ENCODE data around the gene TRDN. TPM values are rescaled to one million over a fixed set of nuclear protein-coding genes. Genes with fewer than 3 reads are reported as not detected.
"Not testable (repeated sequence)": the region's sequence is repeated elsewhere in the genome, so short reads cannot be mapped to it uniquely, and the experiment has no call there.

Gene TRDN
- polyA plus RNA-seq, 3 donors = 2.6 to 3.0 (median 3.0) TPM

DNA sequence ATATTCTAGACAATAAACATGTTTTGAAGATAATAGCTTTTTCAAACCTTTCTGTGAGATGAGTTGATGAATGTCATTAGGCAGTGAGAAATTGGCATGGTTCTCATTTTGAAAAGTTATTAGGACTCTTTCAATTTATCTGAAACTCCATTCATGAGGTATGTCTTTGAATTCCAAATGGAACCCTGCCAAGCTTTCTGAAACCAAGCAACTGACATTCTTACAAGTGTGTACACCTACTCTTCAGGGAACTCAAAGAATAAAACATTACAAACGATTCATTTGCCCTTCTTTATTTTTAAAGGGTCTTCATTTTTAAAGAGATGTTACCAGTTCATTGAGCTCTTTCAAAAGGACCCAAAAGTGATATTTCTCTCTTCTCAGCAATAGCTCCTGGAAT lies 2.1 kb upstream of the TRDN start:
- DNase-seq (ENCODE audit: extremely low read depth in 1 of 11, low read depth in 9 of 11, low spot score in 4 of 11) = no peak

GRCh38 chr6:123636282-123636681 lies 468 bp downstream of the TRDN start:
- DNase-seq (ENCODE audit: extremely low read depth in 1 of 11, low read depth in 9 of 11, low spot score in 4 of 11) = no peak

DNA sequence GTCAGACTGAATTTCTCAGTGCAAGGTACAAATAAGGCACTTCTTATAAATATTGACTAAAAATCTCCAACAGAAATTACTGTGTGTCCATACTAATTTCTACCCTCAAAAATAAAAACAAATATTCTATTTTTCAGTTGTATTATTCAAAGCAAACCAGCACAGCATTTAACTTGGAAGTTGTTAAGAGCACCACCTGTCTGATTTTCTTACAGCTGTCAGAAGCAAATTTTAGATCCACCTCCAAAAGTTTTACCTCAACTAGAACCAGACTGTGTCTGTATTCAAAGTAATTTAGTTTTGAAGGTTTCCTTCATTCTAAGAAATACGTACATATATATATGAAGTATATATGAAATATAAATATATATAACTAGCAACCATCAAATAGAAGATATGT lies 1.2 kb downstream of the TRDN start:
- no peak for DNase-seq (ENCODE audit: extremely low read depth in 1 of 11, low read depth in 9 of 11, low spot score in 4 of 11)

- DNase-seq (ENCODE audit: extremely low read depth in 1 of 11, low read depth in 9 of 11, low spot score in 4 of 11) = no peak
These were observed 1.6 kb downstream of the TRDN start for GRCh38 chr6:123635144-123635543.

DNA sequence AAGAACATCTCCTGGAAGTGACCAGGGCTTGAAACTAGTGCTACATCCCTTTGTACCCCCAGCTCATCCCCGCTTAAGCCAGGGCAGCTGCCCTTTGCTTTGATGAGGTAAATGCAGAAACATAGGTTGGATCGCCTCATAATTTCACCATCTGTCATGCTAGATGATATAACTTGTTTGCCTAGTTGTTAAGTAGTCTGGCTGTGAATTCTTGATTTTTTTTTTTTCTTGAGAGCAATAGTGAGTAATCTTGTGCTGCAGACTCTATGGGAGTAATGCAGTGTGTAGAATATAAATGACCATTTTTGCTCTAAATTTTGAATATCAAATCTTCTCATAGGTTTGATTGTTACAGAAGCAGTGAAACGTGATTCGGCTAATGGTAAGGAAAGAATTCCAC lies 4.1 kb downstream of the TRDN start:
- DNase-seq (ENCODE audit: extremely low read depth in 1 of 11, low read depth in 9 of 11, low spot score in 4 of 11) = no peak

DNA sequence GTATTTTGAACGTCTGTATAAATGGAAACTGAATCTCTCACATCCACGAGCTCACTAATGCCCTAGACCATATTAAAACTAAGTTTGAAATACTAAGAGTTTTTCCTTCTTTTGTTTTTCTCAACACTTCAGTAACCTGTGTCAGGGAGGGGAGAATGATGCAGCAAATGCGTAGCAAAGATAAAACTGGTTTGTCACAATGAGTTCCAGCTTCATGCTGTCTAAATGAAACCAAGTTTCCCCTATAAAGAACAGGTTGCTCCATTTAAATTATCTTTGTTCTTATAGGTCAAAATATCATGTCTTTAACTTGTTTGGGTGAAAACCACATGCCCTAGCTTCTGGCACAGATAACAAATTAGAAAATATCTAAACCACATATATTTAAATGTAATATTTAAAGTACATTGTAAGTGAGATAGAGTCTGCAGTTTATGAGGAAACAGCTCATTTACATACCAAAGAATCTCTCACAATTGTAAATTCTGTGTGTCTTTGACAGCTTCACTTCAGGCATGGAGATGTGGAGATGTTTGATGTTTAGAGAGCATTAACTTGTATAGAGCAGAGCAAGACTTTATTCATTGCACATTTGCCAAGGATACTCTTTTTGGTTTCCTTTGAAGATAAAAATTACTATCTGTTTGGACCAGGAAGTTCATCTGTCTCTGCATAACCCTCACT lies 7.3 kb downstream of the TRDN start:
- no peak for DNase-seq (ENCODE audit: extremely low read depth in 1 of 11, low read depth in 9 of 11, low spot score in 4 of 11)

- DNase-seq (ENCODE audit: extremely low read depth in 1 of 11, low read depth in 9 of 11, low spot score in 4 of 11) = no peak
These were observed 11.1 kb downstream of the TRDN start for GRCh38 chr6:123625696-123626095.

DNA sequence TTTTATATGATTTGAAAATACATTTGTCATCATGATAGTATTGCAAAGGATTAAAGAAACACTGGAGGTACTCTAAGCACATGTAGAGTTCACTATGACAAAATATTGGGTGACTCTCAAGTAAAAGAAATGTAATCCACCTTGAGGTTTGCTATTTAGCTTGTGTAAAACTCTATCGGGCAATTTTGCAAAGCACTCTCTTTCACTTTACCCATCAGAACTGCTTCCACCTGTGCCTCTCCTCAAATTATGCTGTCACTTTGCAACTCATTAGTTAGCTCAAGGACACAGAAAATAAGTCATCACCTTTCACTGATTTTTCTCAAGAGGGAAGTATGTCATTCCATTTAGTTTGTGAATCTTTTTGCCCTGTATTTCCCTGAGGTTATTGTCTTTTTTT lies 14.0 kb downstream of the TRDN start:
- no peak for DNase-seq (ENCODE audit: extremely low read depth in 1 of 11, low read depth in 9 of 11, low spot score in 4 of 11)

DNA sequence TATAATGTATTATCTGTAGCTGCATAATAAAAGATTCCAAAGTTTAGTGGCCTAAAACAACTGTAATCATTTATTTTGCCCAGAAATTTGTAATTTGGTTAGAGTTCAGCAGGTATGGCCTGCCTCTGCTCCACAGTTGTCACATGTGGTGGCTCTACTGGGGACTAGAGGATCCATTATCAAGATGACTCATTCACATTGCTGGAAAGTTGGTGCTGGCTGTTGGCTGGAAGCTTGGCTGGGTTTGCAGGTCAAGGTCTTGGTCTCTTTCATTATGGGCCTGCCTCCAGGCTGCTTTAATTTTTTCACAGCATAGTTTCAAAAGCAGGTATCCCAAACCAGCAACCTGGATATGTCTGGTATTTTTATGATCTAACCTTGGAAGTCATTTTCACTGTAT lies 17.6 kb downstream of the TRDN start:
- no peak for DNase-seq (ENCODE audit: extremely low read depth in 1 of 11, low read depth in 9 of 11, low spot score in 4 of 11)

DNA sequence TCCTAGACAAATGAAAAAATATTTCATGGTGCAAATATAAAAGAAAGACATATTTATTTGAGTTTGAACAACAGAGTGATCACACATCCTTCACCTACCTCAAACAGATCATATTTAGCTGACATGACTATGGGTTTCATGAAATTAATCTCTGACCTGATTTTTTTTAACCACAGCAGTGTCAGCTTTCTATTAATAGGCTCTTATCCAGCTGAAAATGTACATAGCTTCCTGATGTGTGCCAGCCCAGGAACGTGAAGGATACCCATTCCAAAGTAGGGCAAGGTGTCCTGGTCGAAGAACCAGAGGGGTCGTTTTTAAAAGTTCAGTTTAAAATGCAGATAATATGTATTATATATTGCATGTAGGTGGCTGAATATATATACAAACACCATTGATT lies 19.8 kb downstream of the TRDN start:
- no peak for DNase-seq (ENCODE audit: extremely low read depth in 1 of 11, low read depth in 9 of 11, low spot score in 4 of 11)

DNA sequence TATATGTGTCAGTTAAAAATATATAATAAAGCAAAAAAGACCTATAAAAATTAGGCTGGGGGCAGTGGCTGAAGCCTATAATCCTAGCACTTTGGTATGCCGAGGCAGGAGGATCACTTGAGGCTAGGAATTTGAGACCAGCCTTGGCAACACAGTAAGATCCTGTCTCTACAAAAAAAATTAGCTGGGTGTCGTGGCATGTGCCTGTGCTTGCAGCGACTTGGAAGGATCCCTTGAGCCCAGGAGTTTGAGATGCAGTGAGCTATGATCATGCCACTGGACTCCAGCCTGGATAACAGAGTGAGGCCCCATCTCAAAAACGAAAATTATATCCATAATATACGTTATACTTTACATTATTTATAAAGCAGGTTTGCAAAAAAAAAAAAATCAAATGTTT lies 20.7 kb downstream of the TRDN start:
- DNase-seq (ENCODE audit: extremely low read depth in 1 of 11, low read depth in 9 of 11, low spot score in 4 of 11) = no peak

GRCh38 chr6:123610779-123611178 lies 26.0 kb downstream of the TRDN start:
- no peak for DNase-seq (ENCODE audit: extremely low read depth in 1 of 11, low read depth in 9 of 11, low spot score in 4 of 11)

GRCh38 chr6:123604067-123604466 lies 32.7 kb downstream of the TRDN start:
- DNase-seq (ENCODE audit: extremely low read depth in 1 of 11, low read depth in 9 of 11, low spot score in 4 of 11) = no peak

GRCh38 chr6:123598011-123598410 lies 38.7 kb downstream of the TRDN start:
- no peak for DNase-seq (ENCODE audit: extremely low read depth in 1 of 11, low read depth in 9 of 11, low spot score in 4 of 11)

- DNase-seq (ENCODE audit: extremely low read depth in 1 of 11, low read depth in 9 of 11, low spot score in 4 of 11) = no peak
These were observed 42.0 kb downstream of the TRDN start for GRCh38 chr6:123594776-123595175.

- DNase-seq (ENCODE audit: extremely low read depth in 1 of 11, low read depth in 9 of 11, low spot score in 4 of 11) = no peak
These were observed 44.3 kb downstream of the TRDN start for GRCh38 chr6:123592426-123592825.

GRCh38 chr6:123589973-123590372 lies 46.8 kb downstream of the TRDN start:
- no peak for DNase-seq (ENCODE audit: extremely low read depth in 1 of 11, low read depth in 9 of 11, low spot score in 4 of 11)

GRCh38 chr6:123589317-123589716 lies 47.4 kb downstream of the TRDN start:
- DNase-seq (ENCODE audit: extremely low read depth in 1 of 11, low read depth in 9 of 11, low spot score in 4 of 11) = no peak

- no peak for DNase-seq (ENCODE audit: extremely low read depth in 1 of 11, low read depth in 9 of 11, low spot score in 4 of 11)
These were observed 48.2 kb downstream of the TRDN start for GRCh38 chr6:123588546-123588895.

- DNase-seq (ENCODE audit: extremely low read depth in 1 of 11, low read depth in 9 of 11, low spot score in 4 of 11) = no peak
These were observed 48.8 kb downstream of the TRDN start for GRCh38 chr6:123587838-123588545.

- DNase-seq (ENCODE audit: extremely low read depth in 1 of 11, low read depth in 9 of 11, low spot score in 4 of 11) = not testable (repeated sequence)
These were observed 49.3 kb downstream of the TRDN start for GRCh38 chr6:123587407-123587806.

Measured in renal cortex interstitium (tissue), 11 donors.